GM19193 (cell line): ENCODE results near the gene GRIFIN.

ENCODE experiments used
- POLR2A ChIP-seq: IDR thresholded peaks from 4 replicates; pipeline ENCODE4 v1.6.1; 2011; ENCODE audit not compliant: insufficient read depth, insufficient read length; ENCODE audit errors: extremely low read depth

The GRIFIN gene

GRCh38 chr7:2465928-2466327 is 10.3 kb downstream of the GRIFIN start:
- TF ChIP-seq POLR2A: no peak

DNA sequence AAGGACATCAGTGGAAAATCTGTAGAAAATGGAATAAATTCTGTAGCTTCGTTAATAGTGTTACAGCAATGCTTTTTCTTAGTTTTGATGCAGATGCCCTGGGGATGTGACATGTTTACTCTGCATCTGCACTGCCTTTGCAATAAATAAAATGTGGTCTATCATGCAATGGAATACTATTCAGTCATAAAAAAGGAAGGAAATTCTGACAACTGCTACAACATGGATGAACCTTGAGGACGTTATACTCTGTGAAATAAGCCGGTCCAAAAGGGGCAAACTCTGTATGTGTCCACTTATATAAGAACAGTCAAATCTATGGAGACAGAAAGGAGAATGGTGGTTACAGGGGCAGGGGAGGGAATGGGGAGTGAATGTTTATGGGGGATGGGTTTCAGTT is 13.5 kb downstream of the GRIFIN start:
- TF ChIP-seq POLR2A: no peak

DNA sequence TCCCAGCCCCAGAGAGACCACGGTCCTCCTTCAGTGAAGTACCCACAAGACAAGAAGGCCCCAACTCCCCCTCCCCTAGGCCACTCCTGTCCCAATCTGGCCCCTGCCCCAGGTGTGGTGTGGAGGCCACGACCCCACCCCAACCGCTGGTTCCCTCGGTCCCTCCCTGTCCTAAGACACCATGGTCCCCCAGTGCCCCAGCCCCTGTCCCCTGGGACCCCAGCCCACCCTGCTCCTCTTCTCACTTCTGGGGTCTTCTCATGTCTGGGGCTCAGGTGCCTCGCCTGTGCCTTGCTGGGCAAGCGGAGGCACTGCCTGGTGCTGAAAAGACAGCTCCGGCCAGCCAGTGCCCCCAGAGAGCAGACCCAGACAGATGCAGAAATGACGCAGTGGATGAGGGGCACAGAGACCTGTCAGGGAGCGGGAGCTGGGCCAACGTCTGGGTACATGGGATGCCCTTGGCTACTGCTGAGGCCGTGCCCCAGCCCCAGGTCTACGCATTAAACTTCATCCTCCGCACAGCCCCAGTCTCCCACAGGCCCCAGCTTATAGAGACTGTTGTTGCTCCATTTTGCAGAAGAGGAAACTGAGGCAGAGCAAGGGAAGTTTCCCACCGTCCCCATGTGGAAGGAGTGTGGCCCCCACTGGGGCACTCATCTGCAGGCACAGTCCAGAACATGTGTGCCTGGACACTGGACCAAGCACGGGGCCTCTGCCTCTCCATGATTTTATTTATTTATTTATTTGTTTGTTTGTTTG is 14.8 kb downstream of the GRIFIN start:
- no peak for TF ChIP-seq POLR2A

GRCh38 chr7:2460641-2461040 is 15.6 kb downstream of the GRIFIN start:
- no peak for TF ChIP-seq POLR2A

- TF ChIP-seq POLR2A: no peak
These were observed 16.0 kb downstream of the GRIFIN start for GRCh38 chr7:2460188-2460587.

DNA sequence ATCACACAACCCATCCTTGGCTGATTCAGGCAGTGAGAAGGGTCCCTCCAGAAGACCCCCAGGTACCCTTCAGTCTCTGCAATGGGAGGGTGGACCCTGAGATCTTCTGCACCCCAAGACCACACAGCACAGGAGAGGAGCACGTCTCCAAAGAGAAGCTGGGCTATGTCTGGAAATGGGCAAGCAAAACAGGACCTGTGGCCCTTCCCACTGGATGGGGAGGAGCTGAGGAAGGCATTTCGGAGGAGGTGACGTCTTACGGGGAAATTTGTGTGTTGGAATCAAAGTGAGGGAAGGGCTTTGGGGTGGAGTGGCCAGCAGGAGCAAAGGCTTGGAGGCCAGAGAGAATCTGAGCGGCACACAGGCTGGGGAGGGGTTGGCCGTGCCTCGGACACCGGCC is 16.5 kb downstream of the GRIFIN start:
- no peak for TF ChIP-seq POLR2A

DNA sequence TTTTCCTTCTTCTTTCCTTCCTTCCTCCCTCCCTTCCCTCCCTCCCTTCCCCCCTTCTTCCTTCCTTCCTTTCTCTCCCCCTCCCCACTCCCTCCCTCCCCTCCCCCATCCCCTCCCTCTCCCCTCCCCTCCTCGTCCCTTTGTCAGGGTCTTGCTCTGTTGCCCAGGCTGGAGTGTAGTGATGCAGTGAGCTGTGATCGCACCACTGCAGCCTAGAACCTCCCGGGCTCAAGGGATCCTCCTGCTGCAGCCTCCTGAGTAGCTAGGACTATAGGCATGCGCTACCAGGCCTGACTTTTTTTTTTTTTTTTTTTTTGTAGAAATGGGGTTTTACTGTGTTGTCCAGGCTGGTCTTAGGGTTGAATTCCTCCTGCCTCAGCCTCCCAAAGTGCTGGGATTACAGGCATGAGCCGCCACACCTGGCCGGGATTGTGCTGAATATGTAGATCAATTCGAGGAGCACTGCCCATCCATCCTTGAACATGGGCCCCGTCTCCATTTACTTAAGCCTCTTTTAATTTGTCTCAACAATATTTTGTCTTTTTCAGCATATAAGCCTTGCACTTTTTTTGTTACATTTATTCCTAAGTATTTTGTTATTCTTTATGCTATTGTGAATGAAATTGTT is 23.4 kb downstream of the GRIFIN start:
- TF ChIP-seq POLR2A: no peak

- TF ChIP-seq POLR2A: no peak
These were observed 24.1 kb downstream of the GRIFIN start for GRCh38 chr7:2452074-2452507.

- TF ChIP-seq POLR2A: no peak
These were observed 24.8 kb downstream of the GRIFIN start for GRCh38 chr7:2451171-2452073.

DNA sequence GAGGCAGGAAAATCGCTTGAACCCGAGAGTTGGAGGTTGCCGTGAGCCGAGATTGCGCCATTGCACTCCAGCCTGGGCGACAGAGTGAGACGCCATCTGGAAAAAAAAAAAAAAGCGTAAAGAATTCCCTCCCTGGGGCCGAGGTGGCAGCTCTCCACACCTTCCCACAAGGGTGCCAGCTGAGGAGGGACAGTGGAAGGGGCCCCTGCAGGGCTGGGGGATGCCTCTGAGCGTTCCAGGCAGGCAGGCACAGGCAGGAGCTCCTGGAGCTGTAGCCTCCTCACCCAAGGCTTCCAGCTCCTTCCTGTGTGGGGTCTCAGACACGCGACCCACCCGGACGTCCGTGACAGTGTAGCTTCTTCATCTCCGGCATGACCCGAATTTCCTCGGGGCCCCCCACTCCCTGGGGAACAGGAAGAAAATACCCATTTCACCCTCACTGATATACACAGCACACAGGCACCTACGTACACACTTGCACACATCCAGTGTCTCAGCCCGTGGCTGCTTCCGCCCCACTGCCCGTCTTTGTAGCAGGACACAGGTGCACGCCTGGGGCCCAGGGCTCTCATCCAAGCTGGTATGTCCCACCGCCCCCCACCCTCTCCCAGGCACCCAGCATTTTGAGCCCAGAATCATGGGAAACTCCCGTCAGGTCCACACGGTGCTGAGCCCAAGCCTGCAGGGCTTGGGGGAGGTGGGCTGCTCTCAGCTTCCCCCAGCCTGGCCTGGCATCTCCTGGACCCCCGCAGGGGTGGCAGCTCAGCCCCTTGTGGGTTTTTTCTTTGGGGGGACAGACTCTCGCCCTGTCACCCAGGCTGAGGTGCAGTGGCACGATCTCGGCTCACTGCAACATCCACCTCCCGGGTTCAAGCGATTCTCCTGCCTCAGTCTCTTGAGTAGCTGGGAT is 25.7 kb downstream of the GRIFIN start:
- no peak for TF ChIP-seq POLR2A

GRCh38 chr7:2446676-2447075 is 29.5 kb downstream of the GRIFIN start:
- TF ChIP-seq POLR2A: no peak

- no peak for TF ChIP-seq POLR2A
These were observed 30.2 kb downstream of the GRIFIN start for GRCh38 chr7:2445898-2446555.

DNA sequence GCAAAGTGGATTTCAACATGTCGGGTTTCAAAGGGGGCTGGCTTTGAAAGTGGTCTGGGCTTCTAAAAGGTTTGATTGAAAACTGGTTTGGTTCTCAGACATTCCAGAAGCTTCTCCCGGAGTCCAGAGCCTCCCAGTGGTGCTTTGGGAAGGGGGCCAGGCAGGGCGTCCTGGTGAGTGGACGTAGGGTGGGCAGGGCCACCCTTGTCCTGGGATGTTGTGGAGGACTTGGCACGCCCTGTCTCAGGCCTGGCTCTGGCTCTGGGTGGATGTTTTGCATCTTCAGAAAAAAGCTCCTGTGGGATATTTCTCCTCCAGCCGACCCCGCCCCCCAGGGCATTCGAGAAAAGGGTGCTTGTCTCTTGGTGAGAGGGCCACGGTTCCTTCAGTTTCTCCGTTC is 31.2 kb downstream of the GRIFIN start:
- TF ChIP-seq POLR2A: no peak

- TF ChIP-seq POLR2A: no peak
These were observed 31.7 kb downstream of the GRIFIN start for GRCh38 chr7:2444476-2444875.
